Right lobe of liver (tissue), 6 donors: ENCODE results near the gene SH2D2A. TPM values are rescaled to one million over a fixed set of nuclear protein-coding genes. Genes with fewer than 3 reads are reported as not detected.

ENCODE experiments used
- ATAC-seq, 4 donors: fragments of 200-7000 bp; cut with Tn5 transposase; one replicate each; pipeline ENCODE4 v1.9.1; 2020; ENCODE audit warnings: mild to moderate bottlenecking in 4 of 4, moderate library complexity in 4 of 4
- DNase-seq, 3 donors: peaks; one replicate each; pipeline ENCODE4 v3.0.0-alpha.2; 2020
- H3K27ac ChIP-seq, 3 donors: fragments of 200-600 bp; one replicate each; pipeline ENCODE4 v1.8.0; 2022
- H3K27me3 ChIP-seq, 2 donors: fragments of 200-600 bp; one replicate each; pipeline ENCODE4 v1.8.0; 2022
- H3K36me3 ChIP-seq, 4 donors: fragments of 200-600 bp; sonication (generic) in 1 of 4; one replicate each; pipeline versions ENCODE4 v1.5.1 to v1.8.0; 2017 to 2022; ENCODE audit warnings: control low read depth in 1 of 4
- H3K4me1 ChIP-seq, 4 donors: fragments of 200-600 bp; sonication (generic) in 1 of 4; one replicate each; pipeline versions ENCODE4 v1.5.1 to v1.8.0; 2017 to 2022; ENCODE audit warnings: control low read depth in 1 of 4
- H3K4me3 ChIP-seq, 3 donors: fragments of 200-600 bp; one replicate each; pipeline ENCODE4 v1.8.0; 2022
- H3K9me3 ChIP-seq, 4 donors: fragments of 200-600 bp; sonication (generic) in 1 of 4; one replicate each; pipeline versions ENCODE4 v1.5.1 to v1.8.0; 2017 to 2022; ENCODE audit warnings: control low read depth in 1 of 4
- POLR2A ChIP-seq: fragments of 450-650 bp; IDR thresholded peaks from one replicate; pipeline ENCODE4 v1.6.1; 2017; ENCODE audit warnings: antibody characterized with exemption, mild to moderate bottlenecking
- WGBS: methylation state at CpG from one replicate; pipeline ENCODE4 v1.1.6; 2018; ENCODE audit warnings: low coverage, low lambda C conversion rate; ENCODE audit not compliant: insufficient coverage; ENCODE audit errors: missing lambda C conversion rate; 5-methylcytosine and 5-hydroxymethylcytosine counted together
- intact Hi-C, 2 donors: fragments of 100-400 bp; cut with DNase I; formaldehyde crosslinking; loops; one replicate each; pipeline versions ENCODE4 v1.11.2 to v1.14.1; 2022
- total RNA-seq, 6 experiments: library from RNA; depleted of rRNA in 2 of 6; stranded (reverse); fragments of >200 nt in 2 of 6; fragmentation: NEBNext Ultra II Directional in 3 of 6; extraction: Animal tissue kit (Norgen Biotek cat#: 25700) in 3 of 6; gene quantifications; one replicate each; pipeline versions ENCODE4 v1.1.0 to v1.2.4, GENCODE V29; 2016 to 2023
- TF ChIP-seq, protein P1 (sequence below), 4 donors: fragments of 200-600 bp in 3 of 4; fragments of 450-650 bp in 1 of 4; IDR thresholded peaks; one replicate each; pipeline versions ENCODE4 v1.5.1 to v1.8.0; 2016 to 2022; ENCODE audit warnings: antibody characterized with exemption in 4 of 4, mild to moderate bottlenecking in 2 of 4
- donor health status: DM: no; HTN: yes; CAD: no.
- donor health status: DM: no; HTN: no; CAD: no.
- donor health status: DM: no; HTN: no; CAD: no.
- donor health status: DM: no; HTN: yes; CAD: no.
- donor health status: DM: no; HTN: yes; CAD: no.

The SH2D2A gene
- total RNA-seq, 6 experiments from 2014 or later = 0.32 to 1.3 (median 0.67) TPM

DNA sequence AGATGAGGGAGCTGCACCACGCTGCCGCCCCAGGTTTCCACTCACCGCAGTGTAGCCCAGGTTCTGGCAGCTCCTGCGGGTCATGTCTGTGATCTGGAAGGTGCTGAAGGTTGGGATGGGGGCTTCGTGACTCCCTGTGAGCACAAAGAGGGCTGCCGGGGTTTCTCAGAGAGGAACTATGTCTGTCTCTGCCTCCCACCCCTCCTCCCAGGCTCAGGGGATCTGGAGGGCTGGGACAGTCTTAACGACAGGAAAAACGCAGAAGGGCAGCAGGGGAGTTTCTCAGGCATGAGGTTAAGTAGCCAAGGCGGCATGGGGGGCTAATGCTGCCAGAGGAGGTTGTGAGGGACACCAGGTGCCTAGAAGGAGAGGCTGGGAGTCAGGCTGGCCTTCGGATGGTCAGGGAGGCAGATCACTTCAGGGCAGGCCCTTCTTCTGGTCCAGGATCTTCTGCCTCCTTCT lies 656 bp downstream of the SH2D2A start:
- peak overlapping the region in 1 of 3 donors; percentile 13 for H3K4me3 ChIP-seq
- no peaks in the 10 kb centered on the region for H3K27me3 ChIP-seq
- WGBS = 49% methylated on average over 5 of the region's 10 CpGs
- no peaks in the 10 kb centered on the region for H3K36me3 ChIP-seq
- H3K9me3 ChIP-seq = no peaks in the 10 kb centered on the region
- intact Hi-C loops = no loop called here
- H3K4me1 ChIP-seq = peaks cover 0 to 11% (median 0%) of the 10 kb centered on the region in 4 donors
- peak overlapping the region; percentile 58 to 69 (median 63) for H3K27ac ChIP-seq
- TF ChIP-seq, protein P1, sequence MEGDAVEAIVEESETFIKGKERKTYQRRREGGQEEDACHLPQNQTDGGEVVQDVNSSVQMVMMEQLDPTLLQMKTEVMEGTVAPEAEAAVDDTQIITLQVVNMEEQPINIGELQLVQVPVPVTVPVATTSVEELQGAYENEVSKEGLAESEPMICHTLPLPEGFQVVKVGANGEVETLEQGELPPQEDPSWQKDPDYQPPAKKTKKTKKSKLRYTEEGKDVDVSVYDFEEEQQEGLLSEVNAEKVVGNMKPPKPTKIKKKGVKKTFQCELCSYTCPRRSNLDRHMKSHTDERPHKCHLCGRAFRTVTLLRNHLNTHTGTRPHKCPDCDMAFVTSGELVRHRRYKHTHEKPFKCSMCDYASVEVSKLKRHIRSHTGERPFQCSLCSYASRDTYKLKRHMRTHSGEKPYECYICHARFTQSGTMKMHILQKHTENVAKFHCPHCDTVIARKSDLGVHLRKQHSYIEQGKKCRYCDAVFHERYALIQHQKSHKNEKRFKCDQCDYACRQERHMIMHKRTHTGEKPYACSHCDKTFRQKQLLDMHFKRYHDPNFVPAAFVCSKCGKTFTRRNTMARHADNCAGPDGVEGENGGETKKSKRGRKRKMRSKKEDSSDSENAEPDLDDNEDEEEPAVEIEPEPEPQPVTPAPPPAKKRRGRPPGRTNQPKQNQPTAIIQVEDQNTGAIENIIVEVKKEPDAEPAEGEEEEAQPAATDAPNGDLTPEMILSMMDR (IDR thresholded peaks at IDR 0.05) = no peak
- TF ChIP-seq POLR2A = no peak
- DNase-seq (no peak), ATAC-seq (no peak)

DNA sequence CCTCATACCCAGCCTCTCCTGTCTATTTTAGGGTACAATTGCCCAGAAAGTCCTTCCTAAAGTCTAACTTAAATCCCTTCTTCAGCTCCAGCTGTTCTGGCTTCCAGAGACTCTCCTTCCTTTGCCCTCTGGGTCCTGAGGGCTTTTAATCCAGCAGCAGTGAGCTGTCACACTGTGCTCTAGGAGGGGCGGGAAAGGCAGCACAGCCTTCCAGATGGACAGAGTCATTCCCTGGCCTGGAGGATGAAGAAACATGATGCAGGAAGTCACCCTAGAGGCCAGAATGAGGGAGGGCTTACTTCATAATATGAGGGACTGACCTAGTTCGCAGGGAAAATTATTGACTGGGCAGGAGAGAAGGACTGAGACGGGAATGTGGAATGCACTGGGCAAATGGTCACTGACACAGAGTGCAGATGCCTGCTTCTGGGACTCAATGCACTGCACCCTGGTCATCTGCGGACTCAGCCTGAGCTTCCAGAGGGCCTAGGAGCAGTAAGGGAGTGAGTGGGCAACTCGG lies 1.3 kb downstream of the SH2D2A start:
- 45% methylated on average over 2 of the region's 5 CpGs for WGBS
- ATAC-seq = peak; percentile 27 to 44 (median 40)
- no peak for TF ChIP-seq POLR2A
- TF ChIP-seq, protein P1 (IDR thresholded peaks at IDR 0.05) = no peak
- Histone ChIP-seq H3K4me3 (no peak overlapping the region), H3K27ac (peak overlapping the region; percentile 21 to 69 (median 63)), H3K9me3 (no peaks in the 10 kb centered on the region), H3K4me1 (peaks cover 0 to 11% (median 0%) of the 10 kb centered on the region in 4 donors), H3K36me3 (no peaks in the 10 kb centered on the region), H3K27me3 (no peaks in the 10 kb centered on the region)
- DNase-seq = no peak
- intact Hi-C loops = no loop called here

DNA sequence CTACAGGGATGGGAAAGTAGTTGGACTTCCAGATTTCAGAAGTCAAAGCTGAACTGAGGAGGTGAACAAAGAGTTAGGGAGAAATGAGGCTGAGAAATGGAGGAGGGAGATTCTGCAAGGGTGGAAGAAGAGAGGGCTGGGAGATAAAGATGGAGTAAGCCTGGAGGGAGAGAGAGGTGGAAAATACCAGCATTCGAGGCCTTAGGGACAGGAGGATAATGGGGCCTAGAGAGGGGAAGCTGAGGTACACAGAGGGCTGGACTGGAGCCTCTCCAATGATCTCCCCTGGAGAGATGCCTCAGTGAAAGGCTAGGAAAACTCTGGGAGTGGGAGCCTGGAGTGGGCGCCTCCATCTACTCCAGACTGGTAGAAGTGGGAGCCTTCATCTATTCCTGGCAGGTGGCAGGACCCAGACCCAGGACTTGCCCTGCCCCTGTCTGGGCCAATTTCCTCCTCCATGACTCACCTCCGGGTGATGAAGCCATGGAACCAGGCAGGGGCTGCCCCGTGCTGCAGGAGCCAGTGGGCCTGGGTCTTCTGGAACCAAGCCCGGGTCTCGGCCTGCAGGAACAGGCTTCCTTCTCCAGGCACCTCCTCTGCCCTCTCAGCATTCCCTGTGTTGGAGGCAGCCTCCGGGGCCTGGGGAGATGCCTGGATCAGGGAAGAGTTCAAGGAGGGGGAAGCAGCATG lies 1.9 kb downstream of the SH2D2A start:
- peaks cover 0 to 11% (median 0%) of the 10 kb centered on the region in 4 donors for H3K4me1 ChIP-seq
- WGBS = 72% methylated on average over 2 of the region's 7 CpGs
- TF ChIP-seq, protein P1 (IDR thresholded peaks at IDR 0.05) = no peak
- TF ChIP-seq POLR2A = no peak
- peak overlapping the region in 2 of 3 donors; percentile 21 to 63 for H3K27ac ChIP-seq
- no peak for DNase-seq
- ATAC-seq = peak in 1 of 4 donors; percentile 14
- intact Hi-C loops = no loop called here
- H3K9me3 ChIP-seq = no peaks in the 10 kb centered on the region
- H3K27me3 ChIP-seq = no peaks in the 10 kb centered on the region
- no peak overlapping the region for H3K4me3 ChIP-seq
- no peaks in the 10 kb centered on the region for H3K36me3 ChIP-seq

DNA sequence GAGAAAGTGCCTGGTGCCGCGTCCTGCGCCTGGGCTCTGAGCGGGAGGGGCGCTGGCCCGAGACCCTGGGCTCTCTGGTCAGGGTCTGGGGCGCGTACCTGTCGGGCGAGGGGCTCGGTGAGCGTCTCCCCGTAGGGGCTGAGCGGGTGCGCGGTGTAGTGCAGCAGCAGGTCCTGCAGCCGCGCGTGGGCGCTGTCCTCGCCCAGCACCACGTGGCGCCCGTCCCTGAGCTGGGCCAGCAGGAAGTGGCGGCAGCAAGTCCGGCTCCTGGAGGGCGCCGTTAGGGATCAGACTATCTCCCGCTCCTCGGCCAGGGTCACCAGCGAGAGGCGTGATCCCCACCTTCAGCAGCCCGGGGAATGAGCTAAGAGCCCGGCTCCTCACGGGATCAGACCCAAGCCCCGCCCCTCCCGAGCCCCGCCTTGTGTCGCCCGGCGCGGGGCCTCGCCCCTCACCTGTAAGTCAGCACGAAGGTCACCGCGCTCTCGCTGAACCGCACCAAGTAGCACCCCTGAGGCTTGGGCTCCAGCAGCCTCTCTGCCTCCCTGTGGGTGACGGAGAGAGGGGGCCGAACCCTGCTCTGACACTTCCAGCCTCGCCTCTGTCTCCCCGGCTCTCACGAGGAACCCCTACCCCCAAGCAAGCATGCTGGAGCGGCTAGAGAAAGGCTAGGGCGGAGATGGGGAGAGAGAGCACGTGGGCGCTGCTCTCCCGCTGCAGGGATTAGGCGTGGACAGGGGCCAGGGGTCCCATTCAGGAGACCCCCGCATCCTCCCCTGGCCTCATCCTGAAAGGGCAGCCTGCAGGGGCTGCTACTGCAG lies 2.7 kb downstream of the SH2D2A start:
- peak overlapping the region; percentile 25 to 41 (median 35) for H3K4me3 ChIP-seq
- no peaks in the 10 kb centered on the region for H3K9me3 ChIP-seq
- DNase-seq (peak; percentile 53 to 70 (median 65)), ATAC-seq (peak; percentile 67 to 81 (median 76))
- no peaks in the 10 kb centered on the region for H3K27me3 ChIP-seq
- WGBS = 54% methylated on average over 11 of the region's 60 CpGs
- no peak for TF ChIP-seq POLR2A
- TF ChIP-seq, protein P1 (IDR thresholded peaks at IDR 0.05) = peak; percentile 36 to 55 (median 46)
- H3K27ac ChIP-seq = peak overlapping the region in 1 of 3 donors; percentile 8
- no peaks in the 10 kb centered on the region for H3K36me3 ChIP-seq
- intact Hi-C loops = no loop called here
- peaks cover 0 to 11% (median 0%) of the 10 kb centered on the region in 4 donors for H3K4me1 ChIP-seq
